ENCODE measurements around the gene KRTAP1-1. TPM values are rescaled to one million over a fixed set of nuclear protein-coding genes. Genes with fewer than 3 reads are reported as not detected.
"Not testable (repeated sequence)": the region's sequence is repeated elsewhere in the genome, so short reads cannot be mapped to it uniquely, and the experiment has no call there.

The KRTAP1-1 gene
- polyA plus RNA-seq, 1 experiment = 0.19 TPM

DNA sequence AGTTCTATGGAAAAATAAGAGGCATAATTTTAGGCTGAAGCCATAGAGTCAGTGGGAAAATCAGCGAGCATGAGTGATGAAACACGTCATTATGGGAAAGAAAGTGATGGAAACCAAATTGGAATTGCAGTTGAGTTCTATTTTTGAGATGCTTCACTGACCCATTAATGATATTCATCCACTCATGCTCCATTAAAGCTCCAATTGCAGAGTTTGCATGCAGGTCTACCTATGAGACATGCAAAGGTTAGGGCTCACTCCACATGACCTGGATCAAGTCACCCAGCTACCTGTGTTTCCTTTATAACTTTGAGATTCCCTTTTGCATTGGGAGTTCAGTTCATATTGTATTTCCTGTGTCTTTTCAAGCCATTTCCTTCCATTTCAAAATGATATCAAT is 32.4 kb upstream of the KRTAP1-1 start:
- H3K27ac ChIP-seq (ENCODE audit: low read depth, low read length) = no peak overlapping the region
- POLR2A ChIA-PET = no interaction called here
- no peaks in the 10 kb centered on the region for H3K9me3 ChIP-seq (ENCODE audit: control insufficient read depth, insufficient read depth, low read length)
- H3K4me3 ChIP-seq (ENCODE audit: low read depth, low read length) = no peak overlapping the region
- H3K27me3 ChIP-seq (ENCODE audit: control insufficient read depth, insufficient read depth, low read length) = no peaks in the 10 kb centered on the region
- no peak for DNase-seq (ENCODE audit: low read depth, low spot score)
- CTCF ChIA-PET = no interaction called here
- TF ChIP-seq, protein P1, sequence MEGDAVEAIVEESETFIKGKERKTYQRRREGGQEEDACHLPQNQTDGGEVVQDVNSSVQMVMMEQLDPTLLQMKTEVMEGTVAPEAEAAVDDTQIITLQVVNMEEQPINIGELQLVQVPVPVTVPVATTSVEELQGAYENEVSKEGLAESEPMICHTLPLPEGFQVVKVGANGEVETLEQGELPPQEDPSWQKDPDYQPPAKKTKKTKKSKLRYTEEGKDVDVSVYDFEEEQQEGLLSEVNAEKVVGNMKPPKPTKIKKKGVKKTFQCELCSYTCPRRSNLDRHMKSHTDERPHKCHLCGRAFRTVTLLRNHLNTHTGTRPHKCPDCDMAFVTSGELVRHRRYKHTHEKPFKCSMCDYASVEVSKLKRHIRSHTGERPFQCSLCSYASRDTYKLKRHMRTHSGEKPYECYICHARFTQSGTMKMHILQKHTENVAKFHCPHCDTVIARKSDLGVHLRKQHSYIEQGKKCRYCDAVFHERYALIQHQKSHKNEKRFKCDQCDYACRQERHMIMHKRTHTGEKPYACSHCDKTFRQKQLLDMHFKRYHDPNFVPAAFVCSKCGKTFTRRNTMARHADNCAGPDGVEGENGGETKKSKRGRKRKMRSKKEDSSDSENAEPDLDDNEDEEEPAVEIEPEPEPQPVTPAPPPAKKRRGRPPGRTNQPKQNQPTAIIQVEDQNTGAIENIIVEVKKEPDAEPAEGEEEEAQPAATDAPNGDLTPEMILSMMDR (IDR thresholded peaks at IDR 0.05; ENCODE audit: low read depth, low read length) = no peak

DNA sequence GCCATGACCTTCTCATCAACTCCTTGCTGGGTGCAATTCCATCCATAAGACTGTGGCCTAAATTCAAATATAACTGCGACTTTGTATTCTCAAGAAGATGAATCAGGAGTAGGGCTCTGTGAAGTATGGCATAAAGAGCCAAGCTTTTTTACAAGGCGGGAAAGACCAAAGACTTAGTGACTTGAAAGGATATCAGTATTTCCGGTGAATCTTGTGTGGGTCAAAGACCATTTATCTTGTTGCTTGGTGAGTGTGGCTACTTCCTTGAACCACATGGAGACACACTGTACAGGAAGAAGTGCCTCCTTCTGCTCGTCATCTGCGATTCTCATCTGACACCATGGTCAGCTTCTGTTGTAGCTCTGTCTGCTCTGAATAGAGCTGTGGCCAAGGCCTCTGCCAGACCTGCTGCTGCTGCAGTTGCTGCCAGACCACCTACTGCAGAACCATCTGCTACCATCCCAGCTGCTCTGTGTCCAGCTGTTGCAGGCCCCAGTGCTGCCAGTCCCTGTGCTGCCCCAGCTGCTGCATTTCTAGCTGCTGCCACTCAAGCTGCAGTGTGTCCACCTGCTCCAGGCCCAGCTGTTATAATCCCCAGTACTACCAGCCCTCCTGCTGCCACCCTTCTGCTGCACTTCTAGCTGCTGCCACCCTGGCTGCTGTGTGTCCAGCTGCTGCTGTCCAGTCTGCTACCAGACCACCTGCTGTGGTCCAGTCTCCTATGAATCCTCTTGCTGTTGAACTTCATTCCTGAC is 30.5 kb upstream of the KRTAP1-1 start:
- Histone ChIP-seq H3K4me3 (ENCODE audit: low read depth, low read length) (no peak overlapping the region), H3K27ac (ENCODE audit: low read depth, low read length) (no peak overlapping the region), H3K9me3 (ENCODE audit: control insufficient read depth, insufficient read depth, low read length) (no peaks in the 10 kb centered on the region), H3K27me3 (ENCODE audit: control insufficient read depth, insufficient read depth, low read length) (no peaks in the 10 kb centered on the region)
- ChIA-PET CTCF (no interaction called here), POLR2A (no interaction called here)
- no peak for DNase-seq (ENCODE audit: low read depth, low spot score)
- TF ChIP-seq, protein P1 (IDR thresholded peaks at IDR 0.05; ENCODE audit: low read depth, low read length) = no peak

DNA sequence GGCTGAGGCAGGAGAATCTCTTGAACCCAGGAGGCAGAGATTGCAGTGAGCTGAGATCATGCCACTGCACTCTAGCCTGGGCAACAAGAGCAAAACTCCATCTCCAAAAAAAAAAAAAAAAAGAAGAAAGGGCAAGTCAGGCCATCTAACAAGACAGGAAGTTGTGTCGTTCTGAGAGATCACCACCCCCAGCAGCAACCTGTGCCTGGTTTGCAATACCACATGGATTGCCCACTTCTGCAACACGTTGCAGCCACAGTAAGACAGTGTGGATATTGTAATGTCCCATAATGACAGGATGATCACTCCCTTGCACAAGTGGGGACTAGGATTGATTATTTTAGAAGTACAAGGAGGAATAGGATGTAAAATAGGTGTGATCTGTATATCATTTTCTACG is 27.8 kb upstream of the KRTAP1-1 start:
- POLR2A ChIA-PET = no interaction called here
- CTCF ChIA-PET = no interaction called here

DNA sequence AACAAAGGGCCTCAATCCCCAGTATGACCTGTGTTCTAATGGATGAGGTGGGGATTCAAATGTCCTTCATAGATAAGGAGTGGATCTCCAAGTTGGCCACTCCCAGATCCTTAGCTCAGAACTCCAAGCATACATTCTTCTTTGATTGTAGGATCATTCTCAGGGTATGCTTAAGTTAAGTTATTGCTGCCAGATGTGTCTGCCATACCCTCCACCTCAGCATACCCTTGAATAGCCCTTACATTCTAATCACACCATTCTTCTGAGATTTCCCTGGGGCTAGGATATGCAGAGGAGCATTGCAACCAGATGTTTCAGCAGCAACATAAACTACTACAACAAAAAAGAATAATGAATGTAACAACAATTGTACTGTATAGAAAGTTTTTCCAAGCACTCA is 26.0 kb upstream of the KRTAP1-1 start:
- TF ChIP-seq, protein P1 (IDR thresholded peaks at IDR 0.05; ENCODE audit: low read depth, low read length) = no peak
- ChIA-PET CTCF (no interaction called here), POLR2A (no interaction called here)
- DNase-seq (ENCODE audit: low read depth, low spot score) = peak; percentile 41
- Histone ChIP-seq H3K27me3 (ENCODE audit: control insufficient read depth, insufficient read depth, low read length) (no peaks in the 10 kb centered on the region), H3K4me3 (ENCODE audit: low read depth, low read length) (no peak overlapping the region), H3K27ac (ENCODE audit: low read depth, low read length) (no peak overlapping the region), H3K9me3 (ENCODE audit: control insufficient read depth, insufficient read depth, low read length) (no peaks in the 10 kb centered on the region)

More for the DNA sequence above, 27.8 kb upstream of the KRTAP1-1 start:
- no peaks in the 10 kb centered on the region for H3K27me3 ChIP-seq (ENCODE audit: control insufficient read depth, insufficient read depth, low read length)
- TF ChIP-seq, protein P1 (IDR thresholded peaks at IDR 0.05; ENCODE audit: low read depth, low read length) = no peak
- no peak for DNase-seq (ENCODE audit: low read depth, low spot score)
- no peak overlapping the region for H3K4me3 ChIP-seq (ENCODE audit: low read depth, low read length)
- H3K27ac ChIP-seq (ENCODE audit: low read depth, low read length) = no peak overlapping the region
- no peaks in the 10 kb centered on the region for H3K9me3 ChIP-seq (ENCODE audit: control insufficient read depth, insufficient read depth, low read length)

DNA sequence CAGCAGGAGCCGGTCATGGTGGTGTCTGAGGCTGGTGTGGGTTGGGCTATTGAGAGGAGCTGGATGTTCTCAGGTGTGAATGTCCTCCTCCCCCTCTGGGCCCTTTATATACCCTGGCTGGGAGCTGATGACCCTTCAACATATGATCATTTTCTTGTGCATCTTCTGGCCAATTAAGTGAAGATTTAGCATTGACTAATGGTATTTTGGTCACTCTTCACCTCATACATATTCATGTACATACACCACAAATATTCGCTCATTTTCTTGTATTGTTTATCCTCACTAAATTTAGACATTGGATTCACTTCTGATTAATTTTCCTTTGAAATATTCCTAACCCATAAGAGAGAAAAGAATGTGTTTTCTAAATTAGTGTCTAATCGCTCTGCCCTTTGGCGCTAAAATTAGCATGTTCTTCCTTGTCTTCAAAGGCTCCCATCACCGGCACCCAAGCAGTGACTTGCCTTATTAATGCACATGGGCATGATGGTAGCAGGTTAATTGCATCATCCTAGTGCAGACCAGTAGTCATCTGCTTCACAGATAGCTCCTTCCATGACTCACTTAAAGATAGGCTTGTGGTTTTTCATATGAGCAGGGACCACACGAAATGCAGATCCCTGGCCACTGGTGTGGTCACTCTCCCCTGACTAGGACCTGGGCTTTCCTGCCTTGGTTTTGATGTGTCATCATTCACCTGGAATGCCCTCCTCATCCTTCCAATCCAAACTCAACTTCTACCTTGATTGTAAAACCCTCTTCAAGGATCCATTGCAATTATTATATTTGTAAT is 24.8 kb upstream of the KRTAP1-1 start, which contains the start of gene KRTAP2-4:
KRTAP2-4 (minus strand) TSS at position 51 of the 796 bp plus-strand sequence; CDS start at position 17, 34 bp downstream.
- TF ChIP-seq, protein P1 (IDR thresholded peaks at IDR 0.05; ENCODE audit: low read depth, low read length) = no peak
- ChIA-PET POLR2A (no interaction called here), CTCF (no interaction called here)
- Histone ChIP-seq H3K27ac (ENCODE audit: low read depth, low read length) (peak within 1 kb of the TSS; percentile 53), H3K27me3 (ENCODE audit: control insufficient read depth, insufficient read depth, low read length) (no peaks in the 10 kb centered on the region), H3K9me3 (ENCODE audit: control insufficient read depth, insufficient read depth, low read length) (no peaks in the 10 kb centered on the region), H3K4me3 (ENCODE audit: low read depth, low read length) (no peak within 1 kb of the TSS)
- peak; percentile 71 for DNase-seq (ENCODE audit: low read depth, low spot score)

DNA sequence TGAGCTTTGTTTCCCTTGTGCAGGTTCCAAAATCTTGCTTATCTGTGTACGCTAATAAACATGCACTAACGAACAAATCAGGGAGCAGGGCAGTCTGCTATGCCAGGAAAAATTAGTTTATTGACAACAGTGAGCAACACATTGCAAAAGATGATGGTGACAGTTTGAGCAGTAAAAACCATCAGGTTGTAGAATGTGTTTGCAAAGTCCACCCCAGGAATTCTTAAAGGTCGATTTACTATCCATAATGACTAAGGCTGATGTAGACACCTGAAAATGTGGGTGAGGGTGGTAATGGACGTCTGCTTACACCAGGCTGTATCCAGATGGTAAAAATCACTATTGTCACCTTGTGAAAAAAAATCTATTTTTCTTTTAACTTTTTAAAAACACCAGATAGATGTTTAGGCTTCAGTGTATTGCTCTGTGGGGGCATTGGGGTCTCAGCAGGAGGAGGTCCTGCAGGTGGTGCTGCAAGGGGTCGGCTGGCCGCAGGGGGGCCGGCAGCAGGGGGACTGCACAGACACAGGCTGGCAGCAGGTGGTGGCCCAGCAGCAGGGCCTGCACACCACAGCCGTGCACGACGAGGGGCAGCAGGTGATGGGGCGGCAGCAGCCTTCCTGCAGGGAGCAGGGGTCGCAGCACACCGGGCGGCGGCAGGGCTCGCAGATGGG is 23.9 kb upstream of the KRTAP1-1 start:
- H3K9me3 ChIP-seq (ENCODE audit: control insufficient read depth, insufficient read depth, low read length); H3K27ac ChIP-seq (ENCODE audit: low read depth, low read length); CTCF ChIA-PET; H3K4me3 ChIP-seq (ENCODE audit: low read depth, low read length); DNase-seq (ENCODE audit: low read depth, low spot score); POLR2A ChIA-PET; H3K27me3 ChIP-seq (ENCODE audit: control insufficient read depth, insufficient read depth, low read length): not testable (repeated sequence)

All from AG04450 (cell line).